WTC11 (cell line): ENCODE results near the gene EGFR. TPM values are rescaled to one million over a fixed set of nuclear protein-coding genes. Genes with fewer than 3 reads are reported as not detected.

Experiments used
- ATAC-seq: fragments of 200-7000 bp; cut with Tn5 transposase; 2 replicates; pipeline ENCODE4 v1.10.0; 2021; ENCODE audit warnings: mild to moderate bottlenecking, moderate library complexity
- CTCF ChIA-PET: fragments of 300-600 bp; sonication (Branson Sonifier 250); formaldehyde crosslinking; loops from one replicate; lab custom pipeline; 2021; ENCODE audit warnings: antibody characterized with exemption; lab: Charles Lee
- POLR2A ChIA-PET: fragments of 350-600 bp; sonication (Branson Sonifier 250); formaldehyde crosslinking; loops from one replicate; lab custom pipeline; 2021; ENCODE audit warnings: antibody characterized with exemption; lab: Charles Lee
- DNase-seq: peaks from one replicate; pipeline ENCODE4 v3.0.0; 2021; ENCODE audit warnings: low spot score
- H3K27ac Mint-ChIP-seq: 2 replicates; pipeline ENCODE4 v1.8.0; 2021; ENCODE audit warnings: mixed read lengths
- H3K27me3 Mint-ChIP-seq: 2 replicates; pipeline ENCODE4 v1.8.0; 2021; ENCODE audit warnings: low read depth, mild to moderate bottlenecking, moderate library complexity, mixed read lengths
- H3K36me3 Mint-ChIP-seq: 2 replicates; pipeline ENCODE4 v1.8.0; 2021; ENCODE audit warnings: mixed read lengths
- H3K4me1 Mint-ChIP-seq: 2 replicates; pipeline ENCODE4 v1.8.0; 2022; ENCODE audit warnings: mixed read lengths
- H3K4me3 Mint-ChIP-seq: 2 replicates; pipeline ENCODE4 v1.8.0; 2021; ENCODE audit warnings: mild to moderate bottlenecking, moderate library complexity, mixed read lengths
- H3K9me3 Mint-ChIP-seq: 2 replicates; pipeline ENCODE4 v1.8.0; 2021; ENCODE audit warnings: mixed read lengths
- AFF4 ChIP-seq: sonication (generic); formaldehyde crosslinking; IDR thresholded peaks from 2 replicates; pipeline ENCODE4 v1.8.1; 2023; ENCODE audit warnings: mild to moderate bottlenecking, missing genetic modification reagents, borderline replicate concordance
- CREB1 ChIP-seq: sonication (generic); formaldehyde crosslinking; IDR thresholded peaks from 2 replicates; pipeline ENCODE4 v1.8.0; 2023; ENCODE audit warnings: mild to moderate bottlenecking, missing genetic modification reagents
- EMX1 ChIP-seq: fragments of 250-450 bp; sonication (Bioruptor Pico); IDR thresholded peaks from 2 replicates; pipeline ENCODE4 v1.8.0; 2021; ENCODE audit warnings: mild to moderate bottlenecking
- FOXJ3 ChIP-seq: sonication (generic); formaldehyde crosslinking; IDR thresholded peaks from 2 replicates; pipeline ENCODE4 v1.9.0; 2021; ENCODE audit warnings: missing genetic modification reagents, mild to moderate bottlenecking, borderline replicate concordance
- FOXP1 ChIP-seq: sonication (generic); formaldehyde crosslinking; IDR thresholded peaks from 2 replicates; pipeline ENCODE4 v1.8.0; 2022; ENCODE audit warnings: missing genetic modification reagents, mild to moderate bottlenecking, moderate library complexity, borderline replicate concordance
- IRF1 ChIP-seq: sonication (generic); formaldehyde crosslinking; IDR thresholded peaks from 2 replicates; pipeline ENCODE4 v1.8.0; 2023; ENCODE audit warnings: missing genetic modification reagents
- JAZF1 ChIP-seq: fragments of 250-450 bp; sonication (Bioruptor Pico); IDR thresholded peaks from 2 replicates; pipeline ENCODE4 v1.9.0; 2021; ENCODE audit warnings: moderate library complexity, mild to moderate bottlenecking, inconsistent platforms
- MXD4 ChIP-seq: fragments of 250-450 bp; sonication (Bioruptor Pico); IDR thresholded peaks from 2 replicates; pipeline ENCODE4 v1.8.0; 2021; ENCODE audit warnings: mild to moderate bottlenecking, moderate library complexity, borderline replicate concordance
- NFATC4 ChIP-seq: fragments of 250-450 bp; sonication (Bioruptor Pico); IDR thresholded peaks from 2 replicates; pipeline ENCODE4 v1.9.0; 2021; ENCODE audit warnings: mild to moderate bottlenecking
- NFYB ChIP-seq: sonication (generic); formaldehyde crosslinking; conservative IDR thresholded peaks from 2 replicates; pipeline ENCODE4 v1.8.0; 2022; ENCODE audit warnings: low read depth, missing genetic modification reagents
- PREB ChIP-seq: sonication (generic); formaldehyde crosslinking; IDR thresholded peaks from 2 replicates; pipeline ENCODE4 v1.8.1; 2022; ENCODE audit warnings: mild to moderate bottlenecking, missing genetic modification reagents, moderate library complexity, borderline replicate concordance
- ZNF121 ChIP-seq: sonication (generic); formaldehyde crosslinking; IDR thresholded peaks from 2 replicates; pipeline ENCODE4 v1.8.0; 2023; ENCODE audit warnings: missing genetic modification reagents
- ZNF138 ChIP-seq: sonication (generic); formaldehyde crosslinking; conservative IDR thresholded peaks from 2 replicates; pipeline ENCODE4 v1.8.1; 2022; ENCODE audit warnings: mild to moderate bottlenecking, moderate library complexity, missing genetic modification reagents
- ZNF263 ChIP-seq: sonication (generic); formaldehyde crosslinking; IDR thresholded peaks from 2 replicates; pipeline ENCODE4 v1.8.1; 2022; ENCODE audit warnings: low read depth, mild to moderate bottlenecking, moderate library complexity, missing genetic modification reagents
- ZNF512 ChIP-seq: sonication (generic); formaldehyde crosslinking; IDR thresholded peaks from 2 replicates; pipeline ENCODE4 v1.8.1; 2022; ENCODE audit warnings: missing genetic modification reagents, borderline replicate concordance
- ZNF532 ChIP-seq: fragments of 250-450 bp; sonication (Bioruptor Pico); IDR thresholded peaks from 2 replicates; pipeline ENCODE4 v1.9.0; 2021; ENCODE audit warnings: mild to moderate bottlenecking, borderline replicate concordance
- ZNF671 ChIP-seq: fragments of 250-450 bp; sonication (Bioruptor Pico); IDR thresholded peaks from 2 replicates; pipeline ENCODE4 v1.8.0; 2021; ENCODE audit warnings: mild to moderate bottlenecking
- total RNA-seq: library from RNA; stranded (reverse); gene quantifications from 3 replicates; pipeline ENCODE4 v1.2.3, GENCODE V29; 2021

Gene EGFR
- total RNA-seq, 1 experiment from 2014 or later, result 5.9 TPM

- no peak overlapping the region for H3K27ac Mint-ChIP-seq
- no peaks in the 10 kb centered on the region for H3K36me3 Mint-ChIP-seq
- peaks cover 8% of the 10 kb centered on the region for H3K4me1 Mint-ChIP-seq
- no peaks in the 10 kb centered on the region for H3K27me3 Mint-ChIP-seq
- DNase-seq, result no peak
- CTCF ChIA-PET, result interaction anchor here (1.1 kb wide), 1 partner anchor 13 kb away, joined by 3 read pairs; no protein-coding TSS in a partner anchor
- no peak for ATAC-seq
- TF ChIP-seq FOXJ3 (CRISPR knock-in tag) (no peak), ZNF121 (CRISPR knock-in tag) (no peak)
- TF ChIP-seq, all 79 proteins: peak for 0
- H3K9me3 Mint-ChIP-seq, result peaks cover 7% of the 10 kb centered on the region
- H3K4me3 Mint-ChIP-seq, result no peak overlapping the region
- POLR2A ChIA-PET, result no interaction called here
Observed at GRCh38 chr7:55241958-55242357, 223.1 kb downstream of the EGFR start.

- Mint-ChIP-seq H3K4me1 (peaks cover 2% of the 10 kb centered on the region), H3K9me3 (peaks cover 7% of the 10 kb centered on the region), H3K27ac (no peak overlapping the region), H3K36me3 (no peaks in the 10 kb centered on the region), H3K4me3 (no peak overlapping the region), H3K27me3 (no peaks in the 10 kb centered on the region)
- no peak for ATAC-seq
- no peak for TF ChIP-seq NFYB (CRISPR knock-in tag)
- DNase-seq, result no peak
- POLR2A ChIA-PET, result no interaction called here
- CTCF ChIA-PET, result no interaction called here
Observed at GRCh38 chr7:55242613-55243012, 223.8 kb downstream of the EGFR start.

GRCh38 chr7:55244006-55244745, 225.4 kb downstream of the EGFR start:
- no peak for TF ChIP-seq MXD4 (CRISPR knock-in tag)
- no peak for TF ChIP-seq ZNF671
- no peak for TF ChIP-seq ZNF263
- TF ChIP-seq PREB (CRISPR knock-in tag), result no peak
- TF ChIP-seq NFYB (CRISPR knock-in tag), result no peak
- TF ChIP-seq NFATC4 (CRISPR knock-in tag), result no peak
- no peak for TF ChIP-seq ZNF512 (CRISPR knock-in tag)
- TF ChIP-seq EMX1 (CRISPR knock-in tag), result no peak
- TF ChIP-seq FOXP1, result no peak
- TF ChIP-seq IRF1 (CRISPR knock-in tag), result no peak
- no peak for TF ChIP-seq JAZF1 (CRISPR knock-in tag)
- TF ChIP-seq CREB1 (CRISPR knock-in tag), result no peak
- no peak for TF ChIP-seq ZNF138
- Mint-ChIP-seq H3K36me3 (no peaks in the 10 kb centered on the region), H3K4me3 (no peak overlapping the region), H3K4me1 (no peaks in the 10 kb centered on the region), H3K27ac (no peak overlapping the region), H3K27me3 (no peaks in the 10 kb centered on the region), H3K9me3 (peaks cover 7% of the 10 kb centered on the region)
- CTCF ChIA-PET, result interaction anchor here (3.1 kb wide), 1 partner anchor 11 kb away, joined by 15 read pairs; no protein-coding TSS in a partner anchor
- POLR2A ChIA-PET, result no interaction called here
- DNase-seq, result no peak
- ATAC-seq, result no peak

- ChIA-PET CTCF (interaction anchor here (0.6 to 3.1 kb wide), 2 partner anchors 10 to 317 kb away, joined by 3 to 15 read pairs; no protein-coding TSS in a partner anchor), POLR2A (no interaction called here)
- DNase-seq (no peak), ATAC-seq (no peak)
- no peaks in the 10 kb centered on the region for H3K36me3 Mint-ChIP-seq
- H3K4me1 Mint-ChIP-seq, result peaks cover under 1% of the 10 kb centered on the region; the same call in 1 of the 2 replicates
- H3K27me3 Mint-ChIP-seq, result peaks cover under 1% of the 10 kb centered on the region; the same call in 1 of the 2 replicates
- peaks cover 7% of the 10 kb centered on the region for H3K9me3 Mint-ChIP-seq
- H3K4me3 Mint-ChIP-seq, result no peak overlapping the region
- no peak overlapping the region for H3K27ac Mint-ChIP-seq
- TF ChIP-seq AFF4 (CRISPR knock-in tag), result no peak
- TF ChIP-seq ZNF532 (CRISPR knock-in tag), result no peak
Observed at GRCh38 chr7:55245271-55245723, 226.5 kb downstream of the EGFR start.
